Measurements from ENCODE around the gene GSDMA.

GSDMA gene, protein sequence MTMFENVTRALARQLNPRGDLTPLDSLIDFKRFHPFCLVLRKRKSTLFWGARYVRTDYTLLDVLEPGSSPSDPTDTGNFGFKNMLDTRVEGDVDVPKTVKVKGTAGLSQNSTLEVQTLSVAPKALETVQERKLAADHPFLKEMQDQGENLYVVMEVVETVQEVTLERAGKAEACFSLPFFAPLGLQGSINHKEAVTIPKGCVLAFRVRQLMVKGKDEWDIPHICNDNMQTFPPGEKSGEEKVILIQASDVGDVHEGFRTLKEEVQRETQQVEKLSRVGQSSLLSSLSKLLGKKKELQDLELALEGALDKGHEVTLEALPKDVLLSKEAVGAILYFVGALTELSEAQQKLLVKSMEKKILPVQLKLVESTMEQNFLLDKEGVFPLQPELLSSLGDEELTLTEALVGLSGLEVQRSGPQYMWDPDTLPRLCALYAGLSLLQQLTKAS

DNA sequence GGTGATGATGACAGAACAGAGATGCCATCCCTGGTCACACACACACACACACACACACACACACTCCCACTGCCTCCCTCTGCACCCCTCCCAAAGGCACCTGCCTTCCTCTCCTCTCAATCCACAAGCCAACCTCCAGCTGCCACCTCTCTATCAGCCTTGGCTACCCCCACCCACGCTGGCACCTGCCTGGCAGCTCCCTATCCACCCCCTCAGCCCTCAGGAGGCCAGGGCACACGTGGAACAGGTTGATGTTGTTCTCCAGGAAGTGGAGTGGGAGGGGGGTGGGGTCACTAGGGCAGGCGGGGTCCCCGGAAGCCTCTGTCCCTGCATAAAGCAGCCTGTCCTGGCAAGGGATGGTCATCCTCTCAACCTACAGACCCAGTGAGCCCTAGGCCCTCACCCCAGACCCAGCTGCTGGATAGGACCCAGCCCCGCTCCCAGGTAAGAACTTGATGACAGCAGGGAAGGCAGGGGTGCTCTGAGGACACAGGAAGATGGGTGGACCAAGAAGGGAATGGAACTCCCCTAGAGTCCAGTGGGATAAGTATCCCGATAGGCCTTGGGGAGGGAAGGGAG lies at the start of gene GSDMA:
GSDMA (plus strand) TSS at position 363 of the 579 bp plus-strand sequence. CDS start 2,684 bp downstream, outside the sequence.
- no peak for DNase-seq

DNA sequence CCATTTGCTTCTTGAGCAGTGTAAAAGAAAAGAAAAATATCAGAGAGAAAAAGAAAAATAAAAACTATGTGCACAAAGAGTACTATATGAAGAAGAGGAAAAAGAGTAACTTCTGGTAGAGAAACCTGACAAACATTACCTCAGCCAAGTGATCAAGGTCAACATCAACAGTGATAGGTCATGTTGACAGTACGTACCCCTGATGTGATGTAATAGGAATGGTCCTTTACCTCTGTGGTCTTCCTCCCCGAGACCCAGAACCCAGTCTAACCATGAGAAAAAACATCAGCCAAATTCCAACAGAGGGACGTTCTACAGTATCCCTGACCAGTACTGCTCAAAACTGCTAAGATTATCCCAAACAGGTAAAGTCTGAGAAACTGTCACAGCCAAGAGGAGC lies 48.8 kb upstream of the GSDMA start:
- DNase-seq, result no peak

GRCh38 chr17:39915559-39915958 lies 47.2 kb upstream of the GSDMA start:
- no peak for DNase-seq

- DNase-seq, result no peak
Observed at GRCh38 chr17:39916918-39917317, 45.9 kb upstream of the GSDMA start.

DNA sequence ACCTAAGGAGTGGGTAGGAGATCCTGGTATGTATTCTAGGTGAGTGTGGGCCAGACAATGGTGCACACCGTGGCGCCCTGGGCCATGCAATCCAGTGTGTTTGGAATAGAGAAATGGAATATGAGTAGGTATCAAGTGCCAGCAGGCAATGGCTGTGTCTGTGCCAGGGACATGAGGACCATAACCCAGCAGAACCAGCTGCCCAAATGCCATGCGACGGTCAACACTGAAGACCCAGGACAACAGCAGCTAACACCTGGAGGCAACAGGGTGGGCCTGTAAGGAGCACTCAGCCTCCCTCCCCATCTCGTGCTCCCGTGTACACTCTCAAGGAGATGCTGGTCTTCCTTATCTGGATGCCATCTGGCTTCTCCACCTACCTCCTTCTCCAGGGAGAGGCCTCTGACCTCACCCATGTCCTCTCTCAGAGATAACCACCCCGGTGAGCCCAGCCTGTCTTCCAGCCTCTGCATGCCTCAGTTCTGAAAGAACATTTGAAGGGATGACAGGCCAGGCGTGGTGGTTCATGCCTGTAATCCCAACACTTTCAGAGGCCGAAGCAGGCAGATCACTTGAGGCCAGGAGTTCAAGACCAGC lies 43.6 kb upstream of the GSDMA start:
- DNase-seq, result no peak

GRCh38 chr17:39920218-39921210 lies 42.3 kb upstream of the GSDMA start:
- no peak for DNase-seq

- no peak for DNase-seq
Observed at GRCh38 chr17:39921323-39921722, 41.5 kb upstream of the GSDMA start.

GRCh38 chr17:39922006-39922405 lies 40.8 kb upstream of the GSDMA start:
- DNase-seq, result no peak

GRCh38 chr17:39923230-39923629 lies 39.6 kb upstream of the GSDMA start:
- DNase-seq, result no peak

GRCh38 chr17:39923836-39924690 lies 38.7 kb upstream of the GSDMA start:
- DNase-seq, result no peak

DNA sequence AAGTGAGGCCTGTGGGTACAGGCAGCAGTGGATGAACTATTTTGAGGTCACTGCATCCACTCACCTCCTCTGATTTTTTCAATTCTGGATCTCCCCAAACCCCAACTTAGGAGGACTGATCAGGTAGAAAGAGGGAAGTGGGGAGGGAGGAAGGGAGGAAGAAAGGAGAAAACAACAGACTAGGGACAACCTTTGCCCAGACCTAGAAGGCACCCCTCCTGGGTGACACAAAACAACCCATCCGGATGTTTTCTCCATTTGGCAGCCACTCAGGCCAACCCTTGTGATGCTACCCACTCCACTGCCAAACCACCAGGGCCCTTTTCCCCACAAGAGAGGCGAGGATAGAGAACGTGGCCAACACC lies 38.1 kb upstream of the GSDMA start:
- no peak for DNase-seq

GRCh38 chr17:39925282-39926134 lies 37.3 kb upstream of the GSDMA start:
- no peak for DNase-seq

- DNase-seq, result no peak
Observed at GRCh38 chr17:39926135-39926587, 36.6 kb upstream of the GSDMA start.

DNA sequence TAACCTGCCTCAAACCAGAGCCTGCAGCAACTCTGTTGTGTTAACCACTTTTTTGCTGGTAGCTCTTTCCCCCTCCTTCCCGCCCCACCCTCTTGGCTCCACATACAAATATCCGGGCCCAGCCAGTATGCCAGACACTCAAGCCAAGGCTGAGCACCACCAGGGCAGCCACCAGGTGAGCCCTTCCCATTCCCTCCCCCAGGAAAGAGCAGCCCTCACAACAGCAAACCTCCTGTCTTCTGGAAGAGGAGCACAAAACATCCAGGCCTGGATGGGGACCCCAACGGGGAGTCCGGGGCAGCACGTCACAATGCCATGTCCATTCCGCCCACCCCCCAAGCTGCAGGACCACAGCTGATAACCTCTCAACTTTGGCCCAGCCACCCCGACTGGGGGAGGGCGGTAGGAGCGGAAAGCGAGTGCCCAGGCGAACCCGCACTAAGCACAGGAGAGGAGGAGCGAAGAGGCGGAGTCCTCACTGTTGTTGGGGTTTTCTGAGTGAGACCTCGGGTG lies 36.2 kb upstream of the GSDMA start:
- no peak for DNase-seq

- DNase-seq, result peak; percentile 90
Observed at GRCh38 chr17:39927101-39927928, 35.5 kb upstream of the GSDMA start, which contains the start of the genes LRRC3C and ORMDL3. TSS of gene LRRC3C (plus strand) at chr17:39927732. CDS start at chr17:39941524, 13,792 bp downstream. TSS of gene ORMDL3 (minus strand) at chr17:39927601. CDS start at chr17:39924203, 3,398 bp downstream.

- DNase-seq, result no peak
Observed at GRCh38 chr17:39927929-39928857, 34.6 kb upstream of the GSDMA start.

DNA sequence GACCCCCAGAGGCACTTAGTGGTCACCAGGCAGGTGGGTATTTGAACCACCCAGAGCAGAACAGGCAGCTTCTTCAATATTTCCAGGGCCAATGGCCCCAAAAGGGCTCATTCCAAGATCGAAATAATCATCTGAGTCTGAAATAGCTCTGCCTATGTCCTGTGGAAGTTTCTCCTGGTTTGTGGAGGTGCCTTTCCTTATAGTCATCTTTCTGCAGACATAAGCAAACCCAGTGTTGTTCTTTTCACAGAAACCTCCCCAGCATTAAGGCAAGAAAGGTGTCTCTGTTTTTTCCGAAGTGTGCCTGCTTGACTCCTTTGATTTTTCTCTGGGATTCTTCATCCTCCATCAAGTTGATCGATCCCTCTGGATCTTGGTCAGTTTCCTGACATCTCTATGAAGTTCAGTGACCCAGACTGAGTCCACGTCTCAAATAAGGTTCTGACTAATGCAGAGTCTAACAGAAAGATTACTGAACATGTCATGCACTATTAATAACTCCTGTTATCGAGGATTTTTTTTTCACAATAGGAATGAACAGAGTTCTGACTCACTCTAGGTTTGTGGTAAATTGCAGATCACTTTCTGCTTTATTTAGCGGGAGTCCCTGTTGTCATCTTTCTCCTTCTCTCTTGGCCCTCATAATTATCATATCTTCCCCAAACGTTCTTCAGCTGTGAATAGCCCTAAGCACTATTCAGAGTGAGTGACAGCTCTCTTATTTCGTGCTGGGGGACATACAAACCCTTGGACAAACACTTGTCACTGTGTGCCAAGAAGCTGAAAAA lies 33.8 kb upstream of the GSDMA start:
- peak; percentile 92 for DNase-seq

All from kidney glomerular epithelial cell (primary cell).